Measurements from ENCODE around the gene PARD3B.

The PARD3B gene

DNA sequence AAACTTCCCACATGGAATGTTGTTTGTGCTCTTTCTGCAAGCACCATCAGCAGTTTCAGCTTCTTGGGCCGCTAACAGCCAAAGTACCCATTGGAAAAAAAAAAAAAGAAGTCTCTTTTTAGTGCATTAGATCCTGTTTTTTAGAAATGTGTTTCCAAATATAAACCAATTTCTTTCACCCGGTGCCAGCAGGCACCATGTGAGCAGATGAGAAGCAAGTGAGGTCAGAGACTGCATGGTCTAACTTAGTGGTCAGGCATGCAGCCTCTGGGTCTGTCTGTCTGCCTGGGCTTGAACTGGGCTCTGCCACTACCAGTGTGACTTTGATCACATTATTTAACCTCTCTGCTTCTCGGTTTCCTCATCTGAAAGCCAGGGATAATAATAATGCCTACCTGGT, 1061.9 kb downstream of the PARD3B start:
- Histone ChIP-seq H3K9me3 (ENCODE audit: insufficient read depth, low read length) (no peaks in the 10 kb centered on the region; the same call in 1 of the 2 replicates), H3K36me3 (ENCODE audit: insufficient read depth, insufficient read length, low read length) (no peaks in the 10 kb centered on the region), H3K27me3 (ENCODE audit: insufficient read depth, insufficient read length) (no peaks in the 10 kb centered on the region), H3K4me1 (ENCODE audit: insufficient read depth, insufficient read length) (no peaks in the 10 kb centered on the region), H3K9ac (ENCODE audit: insufficient read length, low read depth) (no peak overlapping the region), H3K4me3 (ENCODE audit: insufficient read length, low read depth) (no peak overlapping the region)
- TF ChIP-seq SUZ12 (IDR thresholded peaks at IDR 0.05; ENCODE audit: extremely low read depth, insufficient read depth, insufficient read length): no peak
- no peak for TF ChIP-seq ZNF274 (IDR thresholded peaks at IDR 0.05; ENCODE audit: low read depth, low read length)
- no peak for TF ChIP-seq YY1 (IDR thresholded peaks at IDR 0.05; ENCODE audit: insufficient read depth, insufficient read length)
- DNase-seq (ENCODE audit: low read depth, low spot score): no peak

- peaks cover 2% of the 10 kb centered on the region for H3K4me1 ChIP-seq (ENCODE audit: insufficient read depth, insufficient read length)
- H3K9ac ChIP-seq (ENCODE audit: insufficient read length, low read depth): no peak overlapping the region
- TF ChIP-seq SUZ12 (IDR thresholded peaks at IDR 0.05; ENCODE audit: extremely low read depth, insufficient read depth, insufficient read length): no peak
- TF ChIP-seq YY1 (IDR thresholded peaks at IDR 0.05; ENCODE audit: insufficient read depth, insufficient read length): no peak
- no peak for TF ChIP-seq ZNF274 (IDR thresholded peaks at IDR 0.05; ENCODE audit: low read depth, low read length)
- no peaks in the 10 kb centered on the region for H3K27me3 ChIP-seq (ENCODE audit: insufficient read depth, insufficient read length)
- no peaks in the 10 kb centered on the region; the same call in 1 of the 2 replicates for H3K9me3 ChIP-seq (ENCODE audit: insufficient read depth, low read length)
- H3K4me3 ChIP-seq (ENCODE audit: insufficient read length, low read depth): no peak overlapping the region
- no peaks in the 10 kb centered on the region for H3K36me3 ChIP-seq (ENCODE audit: insufficient read depth, insufficient read length, low read length)
- no peak for DNase-seq (ENCODE audit: low read depth, low spot score)
Measured at GRCh38 chr2:205609113-205609512, 1063.8 kb downstream of the PARD3B start.

DNA sequence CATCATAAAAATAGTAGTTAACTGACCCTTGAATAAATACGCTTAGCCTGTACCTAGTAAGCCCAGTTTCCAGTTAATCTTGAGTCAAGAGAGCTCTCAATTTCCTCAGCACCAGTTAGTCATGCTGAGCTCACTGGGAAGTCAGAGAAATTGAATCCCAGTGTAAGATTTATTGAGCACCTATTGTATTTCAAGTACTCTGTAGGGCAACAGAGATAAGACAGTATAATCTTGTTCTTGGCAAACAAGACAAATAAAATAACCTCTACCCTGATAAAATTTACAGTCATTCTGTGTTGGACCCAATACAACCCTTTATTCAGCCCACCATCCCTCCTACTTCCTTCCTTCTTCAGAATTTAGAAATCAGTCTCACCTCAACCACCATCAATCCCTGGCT, 1065.2 kb downstream of the PARD3B start:
- no peak for TF ChIP-seq SUZ12 (IDR thresholded peaks at IDR 0.05; ENCODE audit: extremely low read depth, insufficient read depth, insufficient read length)
- H3K27me3 ChIP-seq (ENCODE audit: insufficient read depth, insufficient read length): no peaks in the 10 kb centered on the region
- no peak overlapping the region for H3K4me3 ChIP-seq (ENCODE audit: insufficient read length, low read depth)
- DNase-seq (ENCODE audit: low read depth, low spot score): no peak
- peaks cover 2% of the 10 kb centered on the region for H3K4me1 ChIP-seq (ENCODE audit: insufficient read depth, insufficient read length)
- no peaks in the 10 kb centered on the region for H3K36me3 ChIP-seq (ENCODE audit: insufficient read depth, insufficient read length, low read length)
- H3K9me3 ChIP-seq (ENCODE audit: insufficient read depth, low read length): no peaks in the 10 kb centered on the region
- H3K9ac ChIP-seq (ENCODE audit: insufficient read length, low read depth): no peak overlapping the region

DNA sequence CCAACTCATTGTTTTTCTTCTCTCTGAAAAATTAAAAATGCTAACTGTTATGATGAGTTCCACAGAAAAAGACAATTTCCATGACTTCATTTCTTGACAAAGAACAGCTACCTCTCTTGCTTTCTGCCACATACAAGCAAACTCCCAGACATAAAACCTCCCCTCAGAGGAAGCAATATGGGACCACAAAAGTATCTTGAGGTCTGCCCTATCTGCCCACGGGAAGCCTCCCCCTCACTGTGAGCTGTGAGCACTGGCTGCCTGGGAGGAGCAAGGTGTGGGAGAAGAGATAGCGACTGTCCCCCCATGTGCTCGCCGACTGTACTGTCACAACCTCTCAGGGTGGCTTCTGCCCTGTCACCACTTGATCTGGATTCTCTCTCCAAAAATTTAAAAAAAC, 1067.4 kb downstream of the PARD3B start:
- no peaks in the 10 kb centered on the region for H3K27me3 ChIP-seq (ENCODE audit: insufficient read depth, insufficient read length)
- H3K4me1 ChIP-seq (ENCODE audit: insufficient read depth, insufficient read length): peaks cover 2% of the 10 kb centered on the region
- no peak overlapping the region for H3K9ac ChIP-seq (ENCODE audit: insufficient read length, low read depth)
- no peak overlapping the region for H3K4me3 ChIP-seq (ENCODE audit: insufficient read length, low read depth)
- TF ChIP-seq SUZ12 (IDR thresholded peaks at IDR 0.05; ENCODE audit: extremely low read depth, insufficient read depth, insufficient read length): no peak
- no peak for TF ChIP-seq YY1 (IDR thresholded peaks at IDR 0.05; ENCODE audit: insufficient read depth, insufficient read length)
- TF ChIP-seq ZNF274 (IDR thresholded peaks at IDR 0.05; ENCODE audit: low read depth, low read length): no peak
- H3K9me3 ChIP-seq (ENCODE audit: insufficient read depth, low read length): no peaks in the 10 kb centered on the region
- no peaks in the 10 kb centered on the region for H3K36me3 ChIP-seq (ENCODE audit: insufficient read depth, insufficient read length, low read length)
- DNase-seq (ENCODE audit: low read depth, low spot score): no peak

DNA sequence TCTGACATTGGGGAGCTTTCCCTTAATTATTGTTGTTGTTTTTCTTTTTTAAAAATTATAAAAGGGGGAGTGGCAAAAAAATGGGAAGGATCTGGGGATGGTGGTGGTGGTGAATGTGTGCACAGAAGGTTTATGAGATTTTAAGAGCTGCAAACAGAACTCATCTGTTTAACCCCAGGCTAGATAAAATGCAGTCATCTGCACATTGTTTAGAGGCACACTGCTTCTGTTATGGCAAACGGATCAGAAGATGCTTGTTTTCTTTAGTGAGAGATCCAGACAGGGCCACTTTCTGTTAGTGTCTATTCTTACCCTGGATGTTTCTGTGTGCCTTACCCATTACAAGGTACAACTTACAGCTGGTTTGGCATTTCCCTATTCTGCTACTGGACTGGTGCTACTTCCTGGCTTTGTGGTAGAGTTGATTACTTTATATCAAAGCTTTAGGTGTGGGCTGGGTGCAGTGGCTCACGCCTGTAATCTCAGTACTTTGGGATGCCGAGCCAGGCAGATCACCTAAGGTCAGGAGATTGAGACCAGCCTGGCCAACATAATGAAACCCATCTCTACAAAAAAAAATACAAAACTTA, 1068.8 kb downstream of the PARD3B start:
- TF ChIP-seq ZNF274 (IDR thresholded peaks at IDR 0.05; ENCODE audit: low read depth, low read length) (no peak), SUZ12 (IDR thresholded peaks at IDR 0.05; ENCODE audit: extremely low read depth, insufficient read depth, insufficient read length) (no peak), YY1 (IDR thresholded peaks at IDR 0.05; ENCODE audit: insufficient read depth, insufficient read length) (no peak)
- DNase-seq (ENCODE audit: low read depth, low spot score): no peak

DNA sequence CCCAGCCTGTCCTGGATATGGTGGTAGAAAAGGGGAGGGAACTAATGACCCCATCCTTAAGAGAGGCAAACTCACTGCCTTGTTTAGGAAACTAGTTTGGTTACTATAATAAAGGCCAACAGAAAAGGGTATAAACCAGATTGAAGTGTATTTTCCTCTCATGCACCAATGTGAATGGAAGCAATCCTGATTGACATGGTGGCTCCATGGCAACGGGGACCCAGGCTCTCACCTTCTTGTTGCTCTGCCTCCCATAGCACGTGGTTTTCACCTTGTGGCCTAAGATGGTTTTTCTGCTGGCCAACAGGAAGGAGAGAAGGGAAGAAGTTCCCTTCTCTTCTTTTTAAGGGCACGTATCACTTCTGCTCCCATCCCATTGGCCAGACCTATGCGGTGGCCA, 1069.7 kb downstream of the PARD3B start:
- H3K9me3 ChIP-seq (ENCODE audit: insufficient read depth, low read length): no peaks in the 10 kb centered on the region
- no peak overlapping the region for H3K9ac ChIP-seq (ENCODE audit: insufficient read length, low read depth)
- peaks cover 2% of the 10 kb centered on the region for H3K4me1 ChIP-seq (ENCODE audit: insufficient read depth, insufficient read length)
- no peaks in the 10 kb centered on the region for H3K36me3 ChIP-seq (ENCODE audit: insufficient read depth, insufficient read length, low read length)
- TF ChIP-seq YY1 (IDR thresholded peaks at IDR 0.05; ENCODE audit: insufficient read depth, insufficient read length): no peak
- TF ChIP-seq ZNF274 (IDR thresholded peaks at IDR 0.05; ENCODE audit: low read depth, low read length): no peak
- no peak for TF ChIP-seq SUZ12 (IDR thresholded peaks at IDR 0.05; ENCODE audit: extremely low read depth, insufficient read depth, insufficient read length)
- H3K27me3 ChIP-seq (ENCODE audit: insufficient read depth, insufficient read length): no peaks in the 10 kb centered on the region
- no peak overlapping the region for H3K4me3 ChIP-seq (ENCODE audit: insufficient read length, low read depth)
- no peak for DNase-seq (ENCODE audit: low read depth, low spot score)

More for the DNA sequence above, 1068.8 kb downstream of the PARD3B start:
- no peak overlapping the region for H3K4me3 ChIP-seq (ENCODE audit: insufficient read length, low read depth)
- H3K9ac ChIP-seq (ENCODE audit: insufficient read length, low read depth): no peak overlapping the region
- H3K9me3 ChIP-seq (ENCODE audit: insufficient read depth, low read length): no peaks in the 10 kb centered on the region
- H3K4me1 ChIP-seq (ENCODE audit: insufficient read depth, insufficient read length): peaks cover 2% of the 10 kb centered on the region
- H3K36me3 ChIP-seq (ENCODE audit: insufficient read depth, insufficient read length, low read length): no peaks in the 10 kb centered on the region
- no peaks in the 10 kb centered on the region for H3K27me3 ChIP-seq (ENCODE audit: insufficient read depth, insufficient read length)

GRCh38 chr2:205617905-205618304, 1072.6 kb downstream of the PARD3B start:
- no peak for TF ChIP-seq SUZ12 (IDR thresholded peaks at IDR 0.05; ENCODE audit: extremely low read depth, insufficient read depth, insufficient read length)
- no peak for TF ChIP-seq ZNF274 (IDR thresholded peaks at IDR 0.05; ENCODE audit: low read depth, low read length)
- TF ChIP-seq YY1 (IDR thresholded peaks at IDR 0.05; ENCODE audit: insufficient read depth, insufficient read length): no peak
- no peaks in the 10 kb centered on the region for H3K9me3 ChIP-seq (ENCODE audit: insufficient read depth, low read length)
- no peak for DNase-seq (ENCODE audit: low read depth, low spot score)

More at GRCh38 chr2:205617905-205618304, 1072.6 kb downstream of the PARD3B start:
- no peak overlapping the region for H3K9ac ChIP-seq (ENCODE audit: insufficient read length, low read depth)
- H3K4me1 ChIP-seq (ENCODE audit: insufficient read depth, insufficient read length): no peaks in the 10 kb centered on the region
- H3K27me3 ChIP-seq (ENCODE audit: insufficient read depth, insufficient read length): no peaks in the 10 kb centered on the region
- no peaks in the 10 kb centered on the region for H3K36me3 ChIP-seq (ENCODE audit: insufficient read depth, insufficient read length, low read length)
- H3K4me3 ChIP-seq (ENCODE audit: insufficient read length, low read depth): no peak overlapping the region

All from NT2/D1 (cell line).